Measurements from ENCODE around the gene NUP62. TPM values are rescaled to one million over a fixed set of nuclear protein-coding genes. Genes with fewer than 3 reads are reported as not detected.
"Not testable (repeated sequence)": the region's sequence is repeated elsewhere in the genome, so short reads cannot be mapped to it uniquely, and the experiment has no call there.

Gene NUP62
- total and polyA plus RNA-seq, 4 donors, result 16.2 to 45.9 (median 38.0) TPM

GRCh38 chr19:49946415-49946814 is 17.1 kb upstream of the NUP62 start:
- TF ChIP-seq CTCF (IDR thresholded peaks at IDR 0.05; ENCODE audit: control extremely low read depth, extremely low read depth), result no peak
- H3K4me3 ChIP-seq, result no peak overlapping the region
- H3K27me3 ChIP-seq (ENCODE audit: control insufficient read depth in 3 of 3, insufficient read depth in 3 of 3, low read length in 2 of 3), result no peaks in the 10 kb centered on the region
- ATAC-seq (ENCODE audit: insufficient read depth, low FRiP score), result no peak
- DNase-seq, result no peak
- H3K4me1 ChIP-seq (ENCODE audit: control insufficient read depth in 5 of 5, insufficient read depth in 5 of 5, low read length in 5 of 5), result no peaks in the 10 kb centered on the region
- no peaks in the 10 kb centered on the region for H3K36me3 ChIP-seq (ENCODE audit: control insufficient read depth in 4 of 4, insufficient read depth in 4 of 4, low read length in 4 of 4)
- 87 to 90% methylated on average over 8 of the region's 8 CpGs for WGBS, 2 donors
- H3K9ac ChIP-seq (ENCODE audit: insufficient read depth in 1 of 2, low read length in 2 of 2), result no peak overlapping the region
- H3K9me3 ChIP-seq (ENCODE audit: control insufficient read depth in 4 of 4, insufficient read depth in 3 of 4, low read length in 3 of 4), result no peaks in the 10 kb centered on the region
- no peak overlapping the region for H3K27ac ChIP-seq (ENCODE audit: low read depth in 1 of 2, low read length in 1 of 2)

GRCh38 chr19:49944567-49944966 is 15.3 kb upstream of the NUP62 start:
- DNase-seq; ATAC-seq (ENCODE audit: insufficient read depth, low FRiP score); H3K27me3 ChIP-seq (ENCODE audit: control insufficient read depth in 3 of 3, insufficient read depth in 3 of 3, low read length in 2 of 3); H3K36me3 ChIP-seq (ENCODE audit: control insufficient read depth in 4 of 4, insufficient read depth in 4 of 4, low read length in 4 of 4); H3K27ac ChIP-seq (ENCODE audit: low read depth in 1 of 2, low read length in 1 of 2); H3K4me1 ChIP-seq (ENCODE audit: control insufficient read depth in 5 of 5, insufficient read depth in 5 of 5, low read length in 5 of 5); H3K4me3 ChIP-seq; H3K9me3 ChIP-seq (ENCODE audit: control insufficient read depth in 4 of 4, insufficient read depth in 3 of 4, low read length in 3 of 4); H3K9ac ChIP-seq (ENCODE audit: insufficient read depth in 1 of 2, low read length in 2 of 2): not testable (repeated sequence)
- WGBS, 2 donors, result 46 to 70% methylated on average over 5 of the region's 5 CpGs

- Histone ChIP-seq H3K4me3 (no peak overlapping the region), H3K9me3 (ENCODE audit: control insufficient read depth in 4 of 4, insufficient read depth in 3 of 4, low read length in 3 of 4) (no peaks in the 10 kb centered on the region), H3K27me3 (ENCODE audit: control insufficient read depth in 3 of 3, insufficient read depth in 3 of 3, low read length in 2 of 3) (no peaks in the 10 kb centered on the region), H3K36me3 (ENCODE audit: control insufficient read depth in 4 of 4, insufficient read depth in 4 of 4, low read length in 4 of 4) (no peaks in the 10 kb centered on the region), H3K9ac (ENCODE audit: insufficient read depth in 1 of 2, low read length in 2 of 2) (no peak overlapping the region), H3K27ac (ENCODE audit: low read depth in 1 of 2, low read length in 1 of 2) (no peak overlapping the region), H3K4me1 (ENCODE audit: control insufficient read depth in 5 of 5, insufficient read depth in 5 of 5, low read length in 5 of 5) (peaks cover 0 to 6% (median 0%) of the 10 kb centered on the region in 5 donors)
- ATAC-seq (ENCODE audit: insufficient read depth, low FRiP score) (no peak), DNase-seq (no peak)
- WGBS, 2 donors, result 92 to 95% methylated on average over 5 of the region's 5 CpGs
- no peak for TF ChIP-seq CTCF (IDR thresholded peaks at IDR 0.05; ENCODE audit: control extremely low read depth, extremely low read depth)
These were observed 11.1 kb upstream of the NUP62 start for GRCh38 chr19:49940482-49940791.

GRCh38 chr19:49939721-49940481 is 10.6 kb upstream of the NUP62 start:
- no peak overlapping the region for H3K4me3 ChIP-seq
- no peak for DNase-seq
- no peaks in the 10 kb centered on the region for H3K9me3 ChIP-seq (ENCODE audit: control insufficient read depth in 4 of 4, insufficient read depth in 3 of 4, low read length in 3 of 4)
- no peak overlapping the region for H3K27ac ChIP-seq (ENCODE audit: low read depth in 1 of 2, low read length in 1 of 2)
- H3K9ac ChIP-seq (ENCODE audit: insufficient read depth in 1 of 2, low read length in 2 of 2), result no peak overlapping the region
- H3K27me3 ChIP-seq (ENCODE audit: control insufficient read depth in 3 of 3, insufficient read depth in 3 of 3, low read length in 2 of 3), result no peaks in the 10 kb centered on the region
- WGBS, 2 donors, result 67 to 87% methylated on average over 7 of the region's 7 CpGs
- H3K36me3 ChIP-seq (ENCODE audit: control insufficient read depth in 4 of 4, insufficient read depth in 4 of 4, low read length in 4 of 4), result no peaks in the 10 kb centered on the region
- ATAC-seq (ENCODE audit: insufficient read depth, low FRiP score), result no peak
- TF ChIP-seq CTCF (IDR thresholded peaks at IDR 0.05; ENCODE audit: control extremely low read depth, extremely low read depth), result no peak
- H3K4me1 ChIP-seq (ENCODE audit: control insufficient read depth in 5 of 5, insufficient read depth in 5 of 5, low read length in 5 of 5), result peaks cover 0 to 6% (median 0%) of the 10 kb centered on the region in 5 donors

Data from lung (tissue), 12 donors.